A172 (cell line): ENCODE results near the gene NDUFS3. TPM values are rescaled to one million over a fixed set of nuclear protein-coding genes. Genes with fewer than 3 reads are reported as not detected.

Experiments used
- DNase-seq: peaks from one replicate; pipeline ENCODE4 v3.0.0-alpha.2; 2015; ENCODE audit warnings: low spot score
- total RNA-seq: library from RNA; depleted of rRNA; stranded (reverse); fragments of >200 nt; shearing (Covaris generic); gene quantifications from 2 replicates; pipeline ENCODE4 v1.2.3, GENCODE V29; 2014

Gene NDUFS3
- total RNA-seq, 1 experiment from 2014 or later: 152 TPM

DNA sequence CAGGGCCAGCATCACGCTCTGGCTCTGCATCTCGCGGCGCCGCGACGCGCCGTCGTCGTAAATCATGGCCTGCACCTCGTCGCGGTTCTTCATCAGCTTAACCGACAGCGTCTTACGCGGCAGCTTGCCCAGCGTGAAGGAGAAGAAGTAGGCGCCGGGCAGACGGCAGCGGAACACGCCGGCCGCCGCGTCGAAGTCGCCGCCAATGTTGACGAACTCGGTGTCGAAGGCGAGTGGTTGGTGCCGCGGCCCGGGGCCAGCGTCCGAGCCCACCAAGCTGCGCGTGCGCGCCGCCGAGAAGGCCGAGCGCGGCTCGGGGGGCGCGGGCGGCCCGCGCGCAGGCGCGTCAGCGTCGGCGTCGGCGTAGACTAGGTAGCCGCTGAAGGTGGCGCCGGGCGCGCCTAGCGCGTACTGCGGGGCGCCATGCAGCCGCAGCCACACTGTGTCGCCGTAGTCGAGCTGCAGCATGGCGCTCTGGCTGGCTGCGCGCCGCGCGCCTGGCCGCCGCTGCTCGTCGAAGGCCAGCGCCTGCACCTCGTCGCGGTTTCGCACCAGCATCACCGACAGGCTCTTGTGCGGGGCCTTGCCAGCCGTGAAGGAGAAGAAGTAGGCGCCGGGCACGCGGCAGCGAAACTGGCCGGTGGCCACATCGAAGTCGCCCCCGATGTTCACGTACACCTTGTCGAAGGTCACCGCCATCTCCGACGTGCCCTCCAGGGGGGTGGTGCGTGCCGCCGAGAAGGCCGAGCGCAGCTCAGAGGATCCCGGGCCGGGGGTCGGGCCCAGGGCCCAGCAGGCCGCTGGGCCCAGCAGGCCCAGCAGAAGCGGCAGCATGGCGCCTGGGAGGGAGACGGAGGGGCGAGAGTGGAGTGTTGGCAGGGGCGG is 11.3 kb downstream of the NDUFS3 start:
- DNase-seq: no peak

DNA sequence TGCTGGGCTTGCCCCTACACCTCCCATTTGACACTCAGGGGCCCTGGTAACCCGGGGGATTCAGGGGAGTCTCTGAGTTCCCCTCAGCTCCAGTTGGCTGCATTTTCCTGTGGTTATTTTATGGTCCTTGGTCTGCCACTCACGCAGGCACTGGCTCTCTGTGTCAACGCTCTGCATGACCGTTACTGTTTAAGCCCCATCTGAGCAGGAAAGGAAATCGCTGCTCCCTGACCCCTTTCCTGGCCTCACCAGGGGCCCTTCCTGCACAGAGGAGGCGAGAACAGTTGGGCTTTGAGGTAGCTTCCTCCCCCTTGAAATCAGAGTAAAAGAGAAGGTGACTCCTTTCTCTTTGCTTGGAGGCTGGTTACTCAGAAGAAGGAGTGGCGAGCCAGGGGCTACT is 12.9 kb downstream of the NDUFS3 start:
- DNase-seq: no peak

DNA sequence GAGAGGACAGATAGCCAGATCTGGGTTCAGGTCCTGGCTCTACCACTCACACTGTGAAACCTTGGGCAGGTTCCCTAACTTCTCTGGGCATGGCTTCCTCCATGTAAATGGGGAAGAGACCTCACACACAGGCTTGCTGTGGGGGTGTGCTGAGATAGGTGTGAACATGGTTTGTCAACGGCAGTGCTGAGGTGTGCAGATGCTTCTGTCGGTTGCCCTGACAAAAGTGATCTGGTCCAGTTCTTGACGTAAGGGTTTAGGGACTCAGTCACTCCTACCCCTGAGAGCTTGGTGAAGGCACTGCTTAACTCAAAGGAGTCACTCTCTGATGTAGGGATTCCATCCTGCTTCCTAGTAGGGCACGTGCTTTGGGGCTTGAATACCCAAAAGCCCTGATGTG is 13.4 kb downstream of the NDUFS3 start:
- no peak for DNase-seq

DNA sequence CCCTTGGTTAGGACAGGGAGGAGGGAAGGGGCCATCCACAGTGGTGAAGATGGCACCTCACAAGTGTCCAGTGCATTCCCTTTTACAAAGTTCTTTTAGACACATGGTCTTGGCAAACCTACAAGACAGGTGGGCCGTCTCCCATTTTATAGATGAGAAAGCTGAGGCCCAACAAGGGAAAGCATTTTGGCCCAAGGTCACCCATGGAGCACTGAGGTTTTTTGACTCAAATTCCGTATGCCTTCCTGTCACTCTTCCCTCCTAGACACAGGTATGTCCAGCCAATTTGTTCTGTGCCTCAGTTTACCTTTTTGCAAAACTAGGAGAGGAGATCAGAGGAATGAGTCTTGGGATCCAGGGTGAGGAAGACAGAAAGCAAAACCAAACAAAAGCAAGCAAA is 14.1 kb downstream of the NDUFS3 start:
- DNase-seq: no peak

DNA sequence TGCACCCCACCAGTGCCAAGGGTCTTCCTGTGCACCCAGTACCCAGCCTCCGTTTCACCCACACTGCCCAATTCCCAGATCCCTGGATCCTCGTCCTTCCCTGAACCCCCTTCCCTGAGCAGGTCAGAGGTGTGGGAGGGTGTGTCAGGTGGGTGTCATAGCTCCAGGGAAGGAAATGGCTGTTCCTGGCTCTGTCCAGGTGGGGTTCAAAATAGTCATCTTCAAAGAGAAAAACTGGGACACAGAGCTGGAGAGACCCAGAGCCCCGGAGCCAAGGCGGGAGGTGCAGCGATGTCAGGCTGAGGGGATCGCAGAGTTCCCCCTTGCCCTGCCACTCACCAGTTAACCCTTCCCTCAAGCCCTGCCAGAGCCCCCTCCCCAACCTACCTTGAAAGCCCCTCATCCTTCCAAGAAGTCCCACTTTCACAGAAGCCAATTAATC is 14.6 kb downstream of the NDUFS3 start:
- no peak for DNase-seq

DNA sequence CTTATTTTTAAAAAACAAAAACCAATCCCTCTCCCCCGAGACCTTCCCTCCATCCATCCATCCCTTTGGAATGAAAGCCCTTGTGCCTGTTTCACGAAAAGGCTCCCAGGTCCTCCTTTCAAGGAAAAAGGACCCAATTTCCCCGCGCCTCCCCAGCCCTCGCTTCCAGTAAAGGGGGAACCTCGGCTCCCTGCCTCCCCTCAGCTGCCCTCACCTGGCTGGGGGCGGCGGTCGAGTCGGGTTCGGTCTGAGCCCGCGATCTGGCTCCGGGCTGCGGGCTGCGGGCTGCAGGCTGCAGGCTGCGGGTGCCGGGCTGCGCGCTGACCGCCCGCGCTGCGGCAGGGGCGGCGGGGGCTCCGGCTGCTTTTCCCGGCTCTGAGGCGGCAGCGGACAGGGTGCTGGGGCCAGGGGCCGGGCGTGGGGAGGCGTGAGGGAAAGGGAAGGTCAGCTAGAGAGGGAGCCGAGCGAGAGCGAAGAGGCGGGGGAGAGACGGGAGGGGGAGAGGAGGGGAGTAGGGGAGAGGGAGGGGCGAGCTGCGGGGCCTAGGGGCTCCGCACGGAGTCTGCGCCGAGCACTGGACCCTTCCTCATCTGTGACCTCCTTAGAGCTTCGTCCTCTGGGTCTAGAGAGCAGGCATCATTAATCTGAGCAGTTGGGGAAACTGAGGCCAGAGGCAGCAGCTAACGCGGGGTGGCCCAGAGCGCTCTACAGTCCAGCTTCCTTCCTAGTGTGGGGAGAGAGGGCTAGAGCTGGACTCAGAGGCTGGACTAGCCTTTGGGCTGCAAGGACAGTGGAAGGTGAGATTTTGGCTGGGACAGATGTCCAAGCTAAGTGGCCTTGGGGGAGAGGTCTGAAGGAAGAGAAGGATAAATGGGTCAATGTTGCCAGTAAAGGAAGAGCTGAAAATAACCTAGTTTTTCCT is 15.3 kb downstream of the NDUFS3 start, which contains the start of gene C1QTNF4:
Gene C1QTNF4 (minus strand): TSS at position 478 of the 922 bp plus-strand sequence. CDS start 3,601 bp downstream, outside the sequence.
- DNase-seq: no peak

DNA sequence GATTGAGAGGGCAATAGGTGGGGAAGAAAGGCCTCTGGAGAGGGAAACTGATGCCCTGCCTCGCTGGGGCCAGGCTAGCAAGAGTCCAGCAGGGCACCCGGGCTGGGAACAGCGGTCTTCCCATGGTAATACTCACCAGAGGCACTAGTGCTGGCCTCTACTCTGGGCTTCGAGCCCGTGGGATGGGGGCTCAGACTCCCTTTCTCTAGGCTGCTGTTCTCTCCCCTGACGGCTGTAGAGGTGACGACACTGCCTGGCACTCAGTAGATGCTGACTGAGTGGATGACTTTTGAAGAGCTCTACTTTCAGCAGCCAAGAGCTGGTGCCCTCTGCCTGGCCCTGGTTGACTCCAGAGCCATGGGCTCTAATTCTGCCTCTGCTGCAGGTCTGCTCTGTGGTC is 16.2 kb downstream of the NDUFS3 start:
- DNase-seq: no peak

DNA sequence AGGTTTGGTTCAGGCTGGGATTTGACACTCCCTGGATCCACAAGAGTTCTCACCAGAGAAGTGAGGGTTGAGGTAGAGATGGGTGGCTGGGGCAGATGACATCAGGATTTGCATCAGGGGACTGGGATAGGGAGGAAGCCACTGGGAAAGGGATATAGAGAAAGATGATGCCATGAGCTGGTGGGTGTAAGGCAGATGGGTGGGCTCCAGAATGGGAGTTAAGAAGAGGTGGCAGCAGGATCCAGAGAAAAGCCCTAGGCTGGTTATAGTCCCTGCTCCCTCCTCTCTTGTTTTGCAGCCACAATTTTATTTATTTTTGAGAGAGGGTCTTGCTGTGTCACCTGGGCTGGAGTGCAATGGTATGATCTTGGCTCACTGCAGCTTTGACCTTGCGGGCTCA is 17.1 kb downstream of the NDUFS3 start:
- no peak for DNase-seq

DNA sequence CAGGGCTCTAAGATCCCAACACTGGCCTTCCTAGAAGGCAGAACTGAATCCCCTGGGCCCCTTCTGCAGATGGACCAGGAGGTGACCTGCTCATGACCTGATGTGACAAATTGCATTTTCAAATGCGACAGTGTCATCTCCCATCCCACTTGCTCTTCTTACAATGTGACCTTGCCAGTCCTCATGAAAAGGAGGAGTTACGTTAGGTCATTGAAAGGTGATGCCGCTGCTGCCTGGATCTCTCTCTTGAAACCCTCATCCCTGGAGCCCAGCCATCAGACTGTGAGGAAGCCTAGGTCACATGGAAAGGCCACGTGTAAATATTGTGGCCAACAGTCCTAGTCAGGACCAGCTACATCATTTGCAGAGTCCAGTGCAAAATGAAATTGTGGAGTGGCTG is 21.0 kb downstream of the NDUFS3 start:
- no peak for DNase-seq

DNA sequence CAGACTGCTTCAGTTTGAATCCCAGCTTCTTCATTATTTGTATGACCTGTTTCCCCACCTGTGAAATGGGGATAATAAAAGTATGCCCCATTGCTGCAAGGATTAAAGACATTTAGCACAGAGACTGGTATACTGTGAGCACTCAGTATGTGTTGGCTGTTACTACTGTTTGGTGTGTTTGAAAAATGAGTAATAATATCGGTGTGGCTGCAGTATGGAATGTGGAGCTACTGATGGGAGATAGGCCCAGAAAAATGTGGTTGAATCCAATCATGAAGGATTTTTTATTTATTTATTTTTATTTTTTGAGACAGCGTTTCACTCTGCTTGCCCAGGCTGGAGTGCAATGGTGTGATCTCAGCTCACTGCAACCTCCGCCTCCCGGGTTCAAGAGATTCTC is 24.4 kb downstream of the NDUFS3 start:
- DNase-seq: no peak

DNA sequence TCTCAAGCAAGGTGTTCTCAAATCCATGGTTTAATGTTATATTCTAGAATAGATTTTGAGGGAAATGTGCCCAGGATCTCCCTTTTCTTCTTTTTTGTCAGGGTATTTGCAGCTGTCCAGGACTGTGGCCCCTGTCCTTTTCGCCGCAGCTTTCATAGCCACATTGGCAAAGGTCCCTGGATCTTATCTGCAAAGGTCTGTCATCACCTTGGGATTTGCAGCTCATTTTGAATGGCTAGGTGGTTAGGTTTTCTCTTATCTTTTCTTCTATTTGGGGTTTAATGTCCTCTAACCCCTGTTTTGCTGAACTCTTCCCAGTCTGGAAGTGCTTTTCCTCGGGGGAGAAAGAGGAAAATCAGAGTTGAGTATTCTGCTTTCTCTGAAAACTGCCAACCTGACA is 27.0 kb downstream of the NDUFS3 start:
- no peak for DNase-seq

DNA sequence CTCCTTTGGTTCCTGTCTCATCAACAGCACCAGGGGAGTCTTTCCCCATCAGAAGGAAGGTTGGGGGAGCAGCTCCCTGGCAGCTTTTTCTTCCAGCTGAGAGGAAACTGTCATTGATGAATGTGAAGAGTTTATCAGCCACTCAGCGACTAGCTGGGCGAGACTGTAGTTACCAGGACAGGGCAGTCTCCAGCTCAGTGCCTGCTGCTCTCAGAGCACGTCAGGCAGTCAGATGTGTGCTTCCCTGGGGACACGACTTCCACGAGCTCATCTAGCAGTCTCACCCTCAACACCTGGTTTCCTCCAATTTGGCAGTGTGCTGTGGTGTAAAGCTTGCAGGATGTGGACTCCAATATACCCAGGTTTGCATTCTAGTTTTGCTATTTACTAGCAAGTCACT is 27.9 kb downstream of the NDUFS3 start:
- no peak for DNase-seq

DNA sequence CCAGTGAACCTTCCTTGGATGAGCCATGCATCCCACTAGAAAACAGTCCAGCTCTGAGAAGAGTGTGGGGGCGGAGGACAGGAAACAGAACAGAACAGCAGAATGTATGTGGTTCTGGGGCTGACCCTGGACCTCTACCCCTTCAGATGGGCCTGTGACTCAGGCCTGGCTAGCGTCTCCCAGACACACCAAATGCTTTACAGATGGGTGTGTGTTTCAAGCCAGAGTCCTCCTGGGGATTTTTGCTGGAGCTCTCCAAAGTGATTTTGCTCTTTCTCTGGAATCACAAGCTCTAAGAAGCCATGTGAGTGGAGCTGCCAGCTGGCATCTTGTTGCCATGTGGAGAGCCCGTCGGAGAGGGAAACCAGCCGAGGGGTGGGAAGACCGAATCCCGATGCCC is 28.5 kb downstream of the NDUFS3 start:
- DNase-seq: peak; percentile 20

DNA sequence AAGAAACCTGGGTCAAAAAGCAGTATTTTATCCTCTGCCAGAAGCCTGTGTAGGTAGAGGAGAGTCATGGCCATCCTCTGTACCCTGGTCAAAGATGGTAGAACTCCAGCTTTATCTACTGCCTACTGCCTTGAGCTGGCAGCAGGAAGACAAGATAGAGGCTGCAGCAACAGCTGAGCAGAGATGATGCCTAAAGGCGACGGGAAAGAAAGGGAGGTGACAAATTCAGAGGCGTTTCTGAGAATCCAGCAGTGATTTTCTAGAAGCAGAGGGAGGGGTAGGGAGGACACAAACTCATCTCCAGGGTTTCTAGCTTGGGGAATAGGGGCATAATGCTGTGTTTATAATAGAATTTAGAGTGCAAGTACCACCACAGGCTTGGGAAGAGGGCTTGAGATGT is 30.8 kb downstream of the NDUFS3 start:
- no peak for DNase-seq

DNA sequence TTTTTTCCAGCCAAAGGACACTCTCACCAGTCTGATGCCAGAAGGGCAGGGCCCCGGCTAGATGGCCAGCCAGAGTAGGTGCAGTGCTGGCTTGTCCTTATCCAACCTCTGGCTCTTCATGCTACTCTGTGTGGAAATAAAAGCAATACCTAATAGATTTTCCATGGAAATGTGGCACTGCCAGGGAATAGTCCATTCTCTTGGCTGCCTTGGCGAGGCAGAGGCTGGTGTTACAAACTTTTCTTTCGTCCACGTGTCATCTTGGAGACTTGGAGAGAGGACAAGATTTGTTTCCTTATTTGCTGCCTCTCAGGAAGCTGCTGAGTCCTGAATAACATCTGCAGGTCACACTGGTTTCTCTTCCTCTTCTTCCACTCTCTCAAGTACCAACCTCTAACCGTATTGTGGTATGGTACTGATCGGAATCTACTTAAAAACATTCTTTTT is 32.5 kb downstream of the NDUFS3 start:
- no peak for DNase-seq

DNA sequence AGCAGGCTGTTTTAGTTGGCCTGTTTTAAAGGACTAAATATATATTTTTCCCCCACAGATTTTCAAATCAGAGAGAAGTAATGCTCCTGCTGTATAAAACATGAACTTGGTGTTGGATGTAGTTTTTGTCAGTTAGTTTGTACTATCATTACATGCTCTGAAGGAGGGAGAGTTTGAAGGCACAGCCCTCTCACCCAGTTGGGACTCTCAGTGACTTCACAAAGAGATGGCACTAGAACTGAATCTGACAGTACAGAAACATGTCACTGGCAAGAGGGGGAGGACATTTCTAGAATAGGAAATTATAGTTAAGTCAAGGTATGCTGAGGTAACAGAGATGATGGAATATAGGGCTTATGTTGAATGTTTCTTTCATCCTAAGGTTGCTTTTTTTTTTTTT is 36.4 kb downstream of the NDUFS3 start:
- no peak for DNase-seq

DNA sequence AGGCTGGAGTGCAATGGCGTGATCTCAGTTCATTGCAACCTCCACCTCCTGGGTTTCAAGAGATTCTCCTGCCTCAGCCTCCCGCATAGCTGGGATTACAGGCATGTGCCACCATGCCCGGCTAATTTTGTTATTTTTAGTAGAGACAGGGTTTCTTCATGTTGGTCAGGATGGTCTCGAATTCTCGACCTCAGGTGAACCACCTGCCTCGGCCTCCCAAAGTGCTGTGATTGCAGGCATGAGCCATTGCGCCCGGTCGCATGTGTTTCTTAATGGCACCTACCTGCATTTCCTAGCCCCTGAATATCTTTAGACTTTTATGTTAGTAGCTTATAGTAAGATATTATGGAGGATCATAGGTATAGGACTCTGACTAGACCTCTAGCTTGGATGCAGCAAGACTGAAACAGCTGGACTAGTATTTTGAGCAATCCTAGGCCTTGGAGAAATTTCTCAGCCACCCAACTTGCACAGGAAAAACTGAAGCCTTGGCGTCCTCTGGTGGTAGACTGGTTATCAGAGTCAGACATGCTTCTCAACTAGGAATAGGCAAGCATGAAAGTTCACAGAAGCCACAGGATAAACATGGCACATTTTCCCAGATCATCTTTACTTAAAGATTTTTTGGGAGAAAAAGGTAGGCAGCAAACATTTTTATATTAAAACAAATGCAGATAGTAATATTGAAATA is 38.0 kb downstream of the NDUFS3 start:
- DNase-seq: peak; percentile 43

DNA sequence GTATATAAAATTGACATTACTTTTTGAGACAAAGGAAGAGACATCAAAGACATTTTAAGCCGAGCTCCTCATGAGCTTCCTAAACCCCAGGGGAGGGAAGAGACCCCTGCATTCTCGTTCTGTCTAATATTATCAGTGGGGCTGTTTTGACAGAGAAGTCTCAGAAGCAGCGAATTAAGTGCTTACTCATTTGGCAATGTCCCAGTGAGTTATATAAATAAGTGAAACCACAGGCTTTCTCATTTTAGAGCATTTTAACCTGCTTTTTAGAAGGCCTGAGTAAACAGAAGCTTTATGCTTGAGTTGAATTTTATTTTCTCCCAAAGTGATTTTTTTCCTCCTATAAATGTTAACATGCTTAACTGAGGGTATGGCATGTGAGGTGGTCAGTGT is 38.5 kb downstream of the NDUFS3 start:
- DNase-seq: no peak

DNA sequence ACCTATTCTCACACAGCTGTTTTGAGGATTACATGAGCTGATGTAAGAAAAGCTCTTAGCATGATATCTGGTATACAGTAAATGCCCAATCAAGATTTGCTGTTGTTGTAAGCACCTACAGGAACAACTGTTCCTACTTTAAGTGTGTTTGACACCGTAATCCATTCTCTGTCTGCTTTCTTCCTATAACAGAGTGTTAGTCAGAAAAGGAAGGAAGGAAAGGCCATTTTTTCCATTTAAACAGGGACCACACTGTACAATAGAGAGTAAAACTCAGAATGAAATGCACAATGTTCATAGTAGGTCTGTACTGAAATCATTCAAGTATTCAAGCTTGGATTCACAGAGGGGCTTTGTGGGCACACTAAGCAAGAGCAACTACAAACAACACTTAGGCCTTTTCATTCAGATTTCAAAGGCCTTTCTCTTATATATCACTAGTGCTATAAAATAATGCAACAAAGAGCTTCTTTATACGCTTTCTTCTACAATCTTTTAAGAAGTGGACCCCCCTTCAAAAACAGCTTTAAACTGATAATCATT is 42.0 kb downstream of the NDUFS3 start:
- DNase-seq: no peak

DNA sequence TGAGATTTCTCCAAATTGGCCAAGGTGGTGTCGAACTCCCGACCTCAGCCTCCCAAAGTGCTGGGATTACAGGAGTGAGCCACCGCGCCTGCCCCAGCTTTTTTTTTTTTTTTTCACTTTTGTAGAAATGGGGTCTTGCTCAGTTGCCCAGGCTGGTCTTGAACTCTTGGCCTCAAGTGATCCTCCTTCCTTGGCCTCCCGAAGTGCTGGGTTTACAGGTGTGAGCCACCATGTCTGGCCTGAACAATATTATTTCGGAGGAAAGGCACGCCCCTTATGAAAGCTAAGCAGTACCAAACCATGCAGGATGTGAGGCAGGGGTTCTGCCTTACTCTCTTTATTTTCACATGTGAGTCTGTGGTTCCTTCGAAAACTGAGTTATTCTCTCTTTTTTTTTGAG is 47.4 kb downstream of the NDUFS3 start:
- no peak for DNase-seq

DNA sequence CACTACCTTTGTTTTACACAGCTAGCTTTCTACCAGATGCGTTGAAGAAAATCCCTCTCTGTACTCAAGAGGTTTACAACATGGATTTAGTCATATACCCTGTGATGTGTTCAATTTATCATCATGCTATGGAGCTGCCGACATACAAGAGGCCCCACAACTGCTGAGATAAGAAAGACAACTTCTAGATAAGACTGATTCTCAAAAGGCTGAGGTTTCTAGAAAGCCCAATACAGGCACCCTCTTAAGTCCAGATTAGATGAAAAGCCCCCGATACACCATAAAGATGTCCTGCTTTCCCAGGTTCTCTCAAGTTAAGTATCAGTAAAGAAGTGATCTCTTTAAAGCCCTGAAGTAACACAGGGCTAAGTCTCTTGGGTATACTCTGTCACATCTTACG is 49.2 kb downstream of the NDUFS3 start:
- no peak for DNase-seq

DNA sequence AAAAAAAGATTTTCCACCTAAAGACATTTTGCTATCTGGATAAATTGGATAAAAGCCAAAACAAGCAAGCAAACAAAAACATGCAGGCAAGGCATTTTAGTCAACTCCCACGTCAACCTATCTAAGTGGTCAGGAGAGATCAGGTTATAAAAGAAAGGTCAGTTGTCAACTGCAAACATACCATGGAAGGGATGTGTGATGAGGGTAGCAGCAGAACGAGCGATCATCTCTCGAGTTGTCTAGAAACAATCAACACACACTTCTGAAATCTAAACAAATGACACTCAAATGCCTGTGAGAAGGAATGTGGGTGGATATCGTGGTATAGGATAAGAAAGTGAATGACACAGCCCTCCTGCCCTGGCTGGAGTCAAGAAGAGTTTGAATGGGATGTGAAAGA is 52.6 kb downstream of the NDUFS3 start:
- peak; percentile 14 for DNase-seq
